Neural progenitor cell (in vitro differentiated cells): ENCODE data around the gene AURKAIP1. TPM values are rescaled to one million over a fixed set of nuclear protein-coding genes. Genes with fewer than 3 reads are reported as not detected.

ENCODE experiments used
- DNase-seq: peaks from one replicate; pipeline ENCODE4 v3.0.0-alpha.2; 2016; ENCODE audit warnings: low spot score
- H2AFZ ChIP-seq: fragments of 200-600 bp; sonication (generic); replicated peaks from 2 replicates; pipeline ENCODE4 v1.6.1; 2016; ENCODE audit warnings: antibody characterized with exemption
- H3F3A ChIP-seq: fragments of 200-600 bp; sonication (generic); 2 replicates; pipeline ENCODE4 v1.6.1; 2016; ENCODE audit warnings: antibody characterized with exemption, low read depth
- H3K27ac ChIP-seq: fragments of 200-600 bp; sonication (generic); 2 replicates; pipeline ENCODE4 v1.5.1; 2016; ENCODE audit warnings: mild to moderate bottlenecking
- H3K27me3 ChIP-seq: fragments of 200-600 bp; sonication (generic); 2 replicates; pipeline ENCODE4 v1.6.1; 2016; ENCODE audit warnings: mild to moderate bottlenecking, moderate library complexity
- H3K36me3 ChIP-seq: fragments of 200-600 bp; sonication (generic); 2 replicates; pipeline ENCODE4 v1.5.1; 2016
- H3K4me1 ChIP-seq: fragments of 200-600 bp; sonication (generic); 2 replicates; pipeline ENCODE4 v1.6.1; 2016; ENCODE audit warnings: mixed run types
- H3K4me2 ChIP-seq: fragments of 200-600 bp; sonication (generic); 2 replicates; pipeline ENCODE4 v1.6.1; 2016
- H3K4me3 ChIP-seq: fragments of 200-600 bp; sonication (generic); 2 replicates; pipeline ENCODE4 v1.5.1; 2016
- H3K79me2 ChIP-seq: fragments of 200-600 bp; sonication (generic); 2 replicates; pipeline ENCODE4 v1.6.1; 2016; ENCODE audit warnings: low read depth
- H3K9ac ChIP-seq: fragments of 200-600 bp; sonication (generic); 2 replicates; pipeline ENCODE4 v1.6.1; 2016
- H3K9me3 ChIP-seq: fragments of 200-600 bp; sonication (generic); 2 replicates; pipeline ENCODE4 v1.5.1; 2016; ENCODE audit warnings: low read depth
- H4K20me1 ChIP-seq: fragments of 200-600 bp; sonication (generic); 2 replicates; pipeline ENCODE4 v1.6.1; 2016; ENCODE audit warnings: low read depth
- H3K27ac Mint-ChIP-seq: 3 replicates; pipeline ENCODE4 v1.8.0; 2021; ENCODE audit warnings: mixed read lengths
- H3K27me3 Mint-ChIP-seq: 2 replicates; pipeline ENCODE4 v1.8.0; 2022; ENCODE audit warnings: low read depth, mild to moderate bottlenecking, inconsistent platforms, moderate library complexity, mixed read lengths; ENCODE audit not compliant: insufficient read depth
- H3K36me3 Mint-ChIP-seq: 3 replicates; pipeline ENCODE4 v1.8.0; 2021; ENCODE audit warnings: mixed read lengths
- H3K4me1 Mint-ChIP-seq: 3 replicates; pipeline ENCODE4 v1.8.0; 2021; ENCODE audit warnings: mixed read lengths
- H3K4me3 Mint-ChIP-seq: 3 replicates; pipeline ENCODE4 v1.8.0; 2021; ENCODE audit warnings: mild to moderate bottlenecking, moderate library complexity, mixed read lengths
- H3K9me3 Mint-ChIP-seq: 3 replicates; pipeline ENCODE4 v1.8.0; 2020; ENCODE audit warnings: mixed read lengths
- EZH2 ChIP-seq: fragments of 200-600 bp; sonication (generic); IDR thresholded peaks from 2 replicates; pipeline ENCODE4 v1.6.1; 2017; ENCODE audit warnings: antibody characterized with exemption, mild to moderate bottlenecking, moderate library complexity
- EZH2phosphoT487 ChIP-seq: fragments of 200-600 bp; sonication (generic); IDR thresholded peaks from 2 replicates; pipeline ENCODE4 v1.6.1; 2017; ENCODE audit warnings: antibody characterized with exemption
- total RNA-seq: library from RNA; depleted of rRNA; stranded (reverse); fragments of >200 nt; gene quantifications from 2 replicates; pipeline ENCODE4 v1.2.3, GENCODE V29; 2015; ENCODE audit warnings: low replicate concordance
- TF ChIP-seq, protein P1 (sequence below): fragments of 200-600 bp; sonication (generic); IDR thresholded peaks from 2 replicates; pipeline ENCODE4 v1.5.1; 2017; ENCODE audit warnings: antibody characterized with exemption, mild to moderate bottlenecking

Gene AURKAIP1
- 26.4 and 82.2 TPM in 2 replicates for total RNA-seq

DNA sequence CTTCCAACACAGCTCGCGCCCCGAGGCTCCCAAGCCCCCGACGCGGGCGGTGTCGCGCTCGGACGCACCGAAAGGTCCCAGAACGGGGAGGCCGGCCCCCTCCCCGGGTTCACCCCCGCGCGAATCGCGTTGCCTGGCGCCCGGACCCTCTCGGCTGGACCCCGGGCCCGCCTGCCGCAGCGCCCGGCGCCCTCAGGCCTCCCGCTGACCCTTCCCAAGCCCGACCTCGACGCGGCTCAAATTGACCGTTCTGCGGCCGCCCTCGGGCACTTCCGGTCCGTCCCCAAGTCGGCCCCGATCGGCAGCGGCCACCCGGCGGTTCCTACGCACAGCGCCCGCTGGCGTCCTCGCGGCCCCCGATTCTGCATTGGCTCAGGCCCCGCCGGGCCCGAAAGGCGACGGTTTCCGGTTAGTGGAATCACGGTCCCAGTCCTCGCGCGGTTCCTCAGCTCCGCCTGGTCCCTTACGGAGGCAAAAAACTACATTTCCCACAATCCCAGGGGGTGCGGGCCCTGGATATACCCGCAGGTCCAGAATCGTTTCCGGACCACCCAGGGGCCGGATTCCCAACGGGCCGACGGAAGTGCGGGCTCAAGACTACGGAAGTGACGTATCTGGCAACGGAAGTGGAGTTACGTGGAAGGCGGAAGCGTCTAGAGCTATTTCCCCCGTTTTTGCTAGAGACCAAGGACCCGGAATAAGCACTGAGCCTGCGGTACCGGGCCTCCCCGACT lies at the start of gene AURKAIP1:
TSS of gene AURKAIP1 (minus strand) at position 279 of the 734 bp plus-strand sequence. CDS start 451 bp downstream, outside the sequence.
- H3K4me3 Mint-ChIP-seq, result peak within 1 kb of the TSS; percentile 92
- peak within 1 kb of the TSS; percentile 92 for H3K4me3 ChIP-seq
- no peaks in the 10 kb centered on the region for H3K9me3 ChIP-seq
- peak within 1 kb of the TSS; percentile 97 for H3K9ac ChIP-seq
- no peaks in the 10 kb centered on the region for H3K36me3 Mint-ChIP-seq
- H4K20me1 ChIP-seq, result peaks cover 3% of the 10 kb centered on the region
- no peak for TF ChIP-seq EZH2phosphoT487
- TF ChIP-seq, protein P1, sequence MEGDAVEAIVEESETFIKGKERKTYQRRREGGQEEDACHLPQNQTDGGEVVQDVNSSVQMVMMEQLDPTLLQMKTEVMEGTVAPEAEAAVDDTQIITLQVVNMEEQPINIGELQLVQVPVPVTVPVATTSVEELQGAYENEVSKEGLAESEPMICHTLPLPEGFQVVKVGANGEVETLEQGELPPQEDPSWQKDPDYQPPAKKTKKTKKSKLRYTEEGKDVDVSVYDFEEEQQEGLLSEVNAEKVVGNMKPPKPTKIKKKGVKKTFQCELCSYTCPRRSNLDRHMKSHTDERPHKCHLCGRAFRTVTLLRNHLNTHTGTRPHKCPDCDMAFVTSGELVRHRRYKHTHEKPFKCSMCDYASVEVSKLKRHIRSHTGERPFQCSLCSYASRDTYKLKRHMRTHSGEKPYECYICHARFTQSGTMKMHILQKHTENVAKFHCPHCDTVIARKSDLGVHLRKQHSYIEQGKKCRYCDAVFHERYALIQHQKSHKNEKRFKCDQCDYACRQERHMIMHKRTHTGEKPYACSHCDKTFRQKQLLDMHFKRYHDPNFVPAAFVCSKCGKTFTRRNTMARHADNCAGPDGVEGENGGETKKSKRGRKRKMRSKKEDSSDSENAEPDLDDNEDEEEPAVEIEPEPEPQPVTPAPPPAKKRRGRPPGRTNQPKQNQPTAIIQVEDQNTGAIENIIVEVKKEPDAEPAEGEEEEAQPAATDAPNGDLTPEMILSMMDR, result peak; percentile 43
- H3F3A ChIP-seq, result peaks cover 22% of the 10 kb centered on the region
- H3K27ac ChIP-seq, result peak within 1 kb of the TSS; percentile 39
- peaks cover 2% of the 10 kb centered on the region for H3K27me3 Mint-ChIP-seq
- H3K4me1 ChIP-seq, result peaks cover 7% of the 10 kb centered on the region
- peak within 1 kb of the TSS; percentile 40 for H2AFZ ChIP-seq
- no peaks in the 10 kb centered on the region for H3K9me3 Mint-ChIP-seq
- peak within 1 kb of the TSS; percentile 94 for H3K27ac Mint-ChIP-seq
- H3K27me3 ChIP-seq, result no peaks in the 10 kb centered on the region
- H3K4me1 Mint-ChIP-seq, result peaks cover 10% of the 10 kb centered on the region
- H3K36me3 ChIP-seq, result no peaks in the 10 kb centered on the region
- peaks cover 17% of the 10 kb centered on the region for H3K79me2 ChIP-seq
- peak within 1 kb of the TSS; percentile 99 for H3K4me2 ChIP-seq
- peak; percentile 100 for DNase-seq

DNA sequence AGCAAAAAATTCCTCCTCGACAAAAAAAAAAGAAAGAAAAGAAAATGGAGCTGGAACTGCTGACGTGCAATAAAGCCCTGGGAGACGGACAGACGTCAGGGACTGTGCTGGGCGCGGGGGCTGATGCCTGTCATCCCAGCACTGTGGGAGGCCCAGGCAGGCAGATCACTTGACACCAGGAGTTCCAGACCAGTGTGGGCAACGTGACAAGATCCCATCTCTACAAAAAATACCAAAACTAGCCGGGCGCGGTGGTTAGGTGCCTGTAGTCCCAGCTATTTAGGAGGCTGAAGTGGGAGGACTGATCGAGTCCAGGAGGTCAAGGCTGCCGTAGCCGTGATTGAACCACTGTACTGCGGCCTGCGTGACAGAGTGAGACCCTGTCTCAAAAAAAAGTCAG lies 49.7 kb upstream of the AURKAIP1 start:
- Histone ChIP-seq H3K4me1 (peaks cover 31% of the 10 kb centered on the region), H3K79me2 (no peaks in the 10 kb centered on the region), H3F3A (peaks cover 38% of the 10 kb centered on the region), H2AFZ (no peak overlapping the region), H3K9me3 (no peaks in the 10 kb centered on the region), H3K36me3 (no peaks in the 10 kb centered on the region), H4K20me1 (no peaks in the 10 kb centered on the region), H3K27me3 (no peaks in the 10 kb centered on the region), H3K4me3 (no peak overlapping the region), H3K9ac (no peak overlapping the region), H3K4me2 (no peak overlapping the region), H3K27ac (no peak overlapping the region)
- TF ChIP-seq EZH2phosphoT487 (no peak), EZH2 (no peak)
- TF ChIP-seq, protein P1, result no peak
- peaks cover 33% of the 10 kb centered on the region for H3K4me1 Mint-ChIP-seq
- peak overlapping the region; percentile 48 for H3K27ac Mint-ChIP-seq
- peak overlapping the region; percentile 64 for H3K4me3 Mint-ChIP-seq
- H3K27me3 Mint-ChIP-seq, result peaks cover 12% of the 10 kb centered on the region
- no peaks in the 10 kb centered on the region for H3K9me3 Mint-ChIP-seq
- H3K36me3 Mint-ChIP-seq, result peaks cover 3% of the 10 kb centered on the region
- no peak for DNase-seq

DNA sequence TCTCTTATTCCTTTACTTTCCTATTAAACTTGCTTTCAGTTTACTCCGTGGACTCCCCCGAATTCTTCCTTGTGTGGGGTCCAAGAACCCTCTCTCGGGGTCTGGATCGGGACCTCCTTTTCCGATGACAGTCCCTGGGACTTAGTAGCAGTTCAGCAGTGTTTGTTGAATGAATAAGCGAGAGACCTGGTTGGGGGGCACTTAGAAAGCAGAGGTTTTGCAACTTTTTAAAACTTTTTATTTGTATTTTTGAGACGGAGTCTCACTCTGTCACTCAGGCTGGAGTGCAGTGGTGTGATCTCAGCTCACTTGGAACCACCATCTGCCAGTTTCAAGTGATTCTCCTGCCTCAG lies 48.2 kb upstream of the AURKAIP1 start:
- no peak overlapping the region for H2AFZ ChIP-seq
- no peak overlapping the region for H3K27ac ChIP-seq
- H3K79me2 ChIP-seq, result no peaks in the 10 kb centered on the region
- Mint-ChIP-seq H3K4me1 (peaks cover 36% of the 10 kb centered on the region), H3K4me3 (no peak overlapping the region), H3K9me3 (no peaks in the 10 kb centered on the region), H3K36me3 (no peaks in the 10 kb centered on the region), H3K27ac (no peak overlapping the region), H3K27me3 (peaks cover 5% of the 10 kb centered on the region)
- H3K4me3 ChIP-seq, result no peak overlapping the region
- no peaks in the 10 kb centered on the region for H4K20me1 ChIP-seq
- DNase-seq, result no peak
- no peaks in the 10 kb centered on the region for H3K36me3 ChIP-seq
- peaks cover 31% of the 10 kb centered on the region for H3K4me1 ChIP-seq
- TF ChIP-seq EZH2phosphoT487 (no peak), EZH2 (no peak)
- TF ChIP-seq, protein P1, result no peak
- no peaks in the 10 kb centered on the region for H3K27me3 ChIP-seq
- no peak overlapping the region for H3K4me2 ChIP-seq
- H3K9ac ChIP-seq, result no peak overlapping the region
- H3K9me3 ChIP-seq, result no peaks in the 10 kb centered on the region
- peaks cover 35% of the 10 kb centered on the region for H3F3A ChIP-seq
